DMS79 treated with DMSO at 0.1 percent for 48 hours (cell line): ENCODE data around the gene VAV3.
"Not testable (repeated sequence)": the region's sequence is repeated elsewhere in the genome, so short reads cannot be mapped to it uniquely, and the experiment has no call there.

Source experiments
- DNase-seq: peaks from one replicate; lab custom pipeline; 2025; lab: John Stamatoyannopoulos, UW

VAV3 gene

GRCh38 chr1:107740579-107740978, 224.4 kb downstream of the VAV3 start:
- DNase-seq = no peak

DNA sequence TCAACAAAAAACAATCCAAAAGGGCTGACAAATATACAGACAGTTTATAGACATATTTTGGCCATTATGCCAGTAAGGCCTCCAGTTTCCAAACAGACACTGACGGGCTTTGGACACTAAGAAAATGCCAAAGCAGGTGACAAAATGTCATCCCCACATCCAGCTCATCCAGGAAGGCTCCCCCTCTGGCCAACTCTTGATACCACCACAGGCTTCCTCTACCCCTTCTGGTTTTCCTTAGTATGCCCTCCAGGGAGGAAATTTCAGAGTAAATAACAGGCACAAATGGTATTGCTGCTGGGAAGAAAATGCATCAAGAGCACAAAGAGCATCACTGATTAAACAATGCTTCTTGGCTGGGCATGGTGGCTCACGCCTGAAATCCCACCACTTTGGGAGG, 225.3 kb downstream of the VAV3 start:
- no peak for DNase-seq

DNA sequence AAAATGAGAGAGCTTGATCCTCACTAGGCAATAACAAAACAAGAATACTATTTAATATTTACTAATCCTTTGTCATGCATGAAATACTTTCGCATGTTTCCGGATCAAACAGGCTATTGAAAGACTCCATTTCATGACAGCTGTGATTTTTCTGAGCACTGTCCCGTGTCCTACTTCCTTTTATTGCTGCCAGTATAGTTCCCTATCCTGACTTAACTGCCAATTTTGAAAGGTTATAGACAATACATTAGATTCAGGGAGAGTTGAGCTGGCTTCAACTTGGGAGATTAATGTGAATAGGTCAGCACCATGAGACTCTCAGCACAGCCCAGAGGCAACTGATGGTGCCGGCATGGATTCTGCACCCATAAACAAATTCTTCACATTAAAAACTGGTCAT, 225.8 kb downstream of the VAV3 start:
- no peak for DNase-seq

- DNase-seq = not testable (repeated sequence)
Observed at GRCh38 chr1:107733401-107733800, 231.6 kb downstream of the VAV3 start.

GRCh38 chr1:107727866-107728265, 237.1 kb downstream of the VAV3 start:
- DNase-seq = no peak

DNA sequence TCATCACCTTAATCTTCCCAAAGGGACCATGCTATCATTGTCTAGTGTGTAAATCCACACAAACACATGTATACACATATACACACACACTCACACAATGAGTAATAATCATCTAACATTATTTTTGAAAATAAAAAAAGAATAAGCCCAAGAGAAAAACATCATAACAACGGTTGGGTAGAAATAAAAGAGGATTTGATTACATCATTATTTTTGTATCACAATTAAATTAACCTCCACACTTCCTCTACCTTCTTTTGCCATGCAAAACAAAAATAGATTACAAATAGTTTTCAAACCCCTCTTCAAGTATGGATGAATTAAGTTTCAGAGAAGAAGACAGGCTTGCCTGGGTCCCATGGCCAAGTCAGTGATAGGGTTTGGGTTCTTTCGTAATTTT, 238.1 kb downstream of the VAV3 start:
- DNase-seq = no peak

- DNase-seq = no peak
Observed at GRCh38 chr1:107724648-107725047, 240.3 kb downstream of the VAV3 start.

- DNase-seq = not testable (repeated sequence)
Observed at GRCh38 chr1:107720210-107720609, 244.8 kb downstream of the VAV3 start.

DNA sequence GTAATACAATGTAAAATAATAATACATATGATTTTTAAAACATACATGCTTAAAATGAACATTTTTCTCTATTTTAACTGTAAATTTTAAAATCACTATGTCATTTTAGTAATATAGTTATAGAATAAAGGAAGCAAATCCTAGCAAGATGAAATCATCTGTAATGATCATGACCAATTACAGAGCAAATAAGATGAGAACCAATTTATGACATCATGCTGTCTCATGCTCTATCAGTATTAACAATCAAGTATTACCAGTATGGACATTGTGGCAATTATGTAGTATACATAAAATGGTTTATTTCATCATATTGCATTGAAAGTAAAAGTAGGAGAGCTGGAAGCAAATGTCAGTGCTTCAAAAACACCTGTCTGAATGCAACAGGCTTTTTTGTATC, 255.0 kb downstream of the VAV3 start:
- no peak for DNase-seq

GRCh38 chr1:107707111-107707510, 257.9 kb downstream of the VAV3 start:
- no peak for DNase-seq

DNA sequence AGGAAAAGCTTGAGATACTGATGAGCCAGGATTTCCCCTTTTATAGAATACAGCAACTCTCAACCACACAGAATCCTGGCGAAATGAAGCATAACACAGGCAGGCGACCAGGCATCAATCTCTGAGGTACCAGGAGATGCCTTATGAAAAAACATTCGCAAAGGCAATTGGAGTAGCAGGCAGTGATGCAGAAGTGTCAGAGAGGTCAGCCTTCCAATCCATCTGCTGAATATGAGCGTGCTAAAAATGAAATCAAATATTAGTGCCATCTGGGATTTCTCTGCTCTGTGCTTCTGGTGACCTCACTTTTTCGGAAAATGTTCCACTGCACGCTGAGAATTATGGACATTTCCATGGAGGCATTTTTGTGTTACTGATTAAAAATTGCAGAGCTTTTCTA, 258.8 kb downstream of the VAV3 start:
- no peak for DNase-seq

DNA sequence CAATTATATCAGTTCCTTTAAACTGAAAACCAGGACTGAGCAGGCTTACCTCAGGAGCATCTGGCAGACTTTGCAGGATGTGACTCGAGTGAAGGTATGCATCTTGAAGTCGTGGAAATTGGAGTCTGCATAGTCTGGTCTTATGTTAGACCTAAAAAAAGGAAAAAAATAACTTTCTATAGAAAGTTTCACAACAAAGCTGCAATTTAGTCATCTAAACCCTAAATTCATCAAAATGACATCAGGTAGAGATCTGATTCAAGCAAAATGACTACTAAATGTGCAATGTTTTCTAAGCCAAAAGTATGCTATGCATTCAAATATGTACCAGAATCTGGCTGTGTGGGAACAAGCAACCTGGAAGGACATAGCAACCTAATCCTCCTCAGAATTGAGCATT, 260.1 kb downstream of the VAV3 start:
- no peak for DNase-seq

DNA sequence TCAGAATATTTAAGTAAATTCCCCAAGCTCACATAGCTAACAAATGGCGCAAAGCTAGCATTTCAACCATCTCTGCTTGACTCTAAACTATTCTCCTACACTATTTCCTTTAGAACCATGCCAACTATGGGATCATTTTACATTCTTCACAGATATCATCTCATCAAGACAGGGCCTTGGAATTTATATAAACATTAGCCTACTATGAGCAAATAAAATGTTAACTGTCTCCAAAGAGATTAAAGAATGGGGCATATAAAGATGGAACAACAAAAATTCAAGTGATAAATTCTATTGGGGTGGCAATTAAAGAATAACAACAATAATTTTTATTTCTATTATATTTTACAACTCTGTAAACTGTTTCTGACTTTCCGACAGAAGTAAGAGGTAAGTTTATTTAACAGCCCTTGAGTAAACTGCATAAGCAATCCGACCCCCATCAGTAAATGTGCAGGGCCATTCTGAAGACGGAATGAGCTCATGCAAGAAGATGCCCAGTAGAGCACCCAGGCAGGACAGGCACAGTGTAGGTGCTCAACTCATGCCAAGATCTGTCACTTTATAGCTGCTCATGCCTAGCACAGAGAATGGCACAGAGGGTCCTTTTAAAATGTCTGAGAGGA, 261.9 kb downstream of the VAV3 start:
- no peak for DNase-seq

- not testable (repeated sequence) for DNase-seq
Observed at GRCh38 chr1:107700651-107701050, 264.3 kb downstream of the VAV3 start.

DNA sequence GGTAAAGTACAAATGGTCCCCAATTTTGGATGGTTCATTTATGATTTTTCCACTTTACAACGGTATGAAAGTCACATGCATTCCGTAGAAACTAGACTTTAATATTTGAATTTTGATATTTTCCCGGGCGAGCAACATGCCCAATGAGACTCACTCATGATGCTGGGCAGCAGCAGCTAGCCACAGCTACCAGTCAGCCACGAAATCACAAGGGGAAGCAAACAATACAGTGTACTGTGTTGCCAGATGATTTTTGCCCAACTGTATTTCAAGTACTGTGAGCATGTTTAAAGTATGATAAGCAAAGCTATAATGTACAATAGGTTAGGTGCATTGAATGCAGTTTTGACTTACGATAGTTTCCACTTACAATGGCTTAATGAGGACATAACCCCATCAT, 266.8 kb downstream of the VAV3 start:
- DNase-seq = peak; percentile 65

DNA sequence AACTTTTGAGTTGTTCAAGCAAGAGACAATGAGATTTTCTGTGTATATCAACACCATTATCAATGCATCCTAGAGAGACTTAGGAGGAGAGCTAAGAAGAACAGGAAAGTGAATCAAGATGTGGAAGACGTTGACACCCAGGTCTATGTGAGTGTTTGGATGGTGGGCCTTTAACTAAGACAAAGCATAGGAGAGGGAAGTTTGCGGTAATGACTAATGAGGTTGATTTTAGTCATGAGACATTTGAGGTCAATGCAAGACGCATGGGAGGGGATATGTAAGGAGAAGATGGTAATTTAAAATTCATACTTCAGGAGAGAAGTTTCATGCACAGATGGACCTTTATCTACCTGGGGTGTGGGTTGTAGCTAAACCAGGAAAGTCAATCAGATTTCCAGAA, 269.6 kb downstream of the VAV3 start:
- DNase-seq = no peak

GRCh38 chr1:107692580-107693345, 272.2 kb downstream of the VAV3 start:
- DNase-seq = peak; percentile 49

- no peak for DNase-seq
Observed at GRCh38 chr1:107691540-107691939, 273.4 kb downstream of the VAV3 start.

GRCh38 chr1:107690491-107690890, 274.5 kb downstream of the VAV3 start:
- no peak for DNase-seq

GRCh38 chr1:107689733-107690132, 275.2 kb downstream of the VAV3 start:
- DNase-seq = no peak

DNA sequence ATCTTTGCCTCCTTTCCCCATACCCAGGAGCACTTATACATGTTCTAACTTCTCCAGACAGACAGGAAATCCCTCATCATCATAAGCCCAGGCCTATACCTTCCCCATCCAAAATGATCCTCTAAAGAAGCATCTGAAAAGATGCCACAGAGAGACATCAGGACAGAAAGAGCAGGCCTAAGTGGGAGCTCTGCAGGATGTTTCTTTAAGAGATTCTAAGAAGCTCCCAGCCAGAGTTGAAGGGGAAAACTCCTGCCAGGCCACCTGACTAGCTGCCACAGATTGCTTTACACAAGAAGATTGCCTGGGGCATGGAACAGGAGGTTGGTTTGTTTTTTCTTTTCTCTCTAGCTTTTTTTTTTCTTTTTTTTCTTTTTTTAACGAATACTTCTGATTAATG, 275.8 kb downstream of the VAV3 start:
- peak; percentile 38 for DNase-seq

GRCh38 chr1:107687849-107688753, 276.9 kb downstream of the VAV3 start:
- no peak for DNase-seq

GRCh38 chr1:107683683-107684082, 281.3 kb downstream of the VAV3 start:
- no peak for DNase-seq
